Smooth muscle cell (in vitro differentiated cells): Measurements from ENCODE around the gene SCARF2. TPM values are rescaled to one million over a fixed set of nuclear protein-coding genes. Genes with fewer than 3 reads are reported as not detected.

Experiments
- DNase-seq: peaks from one replicate; lab custom pipeline; 2025; ENCODE audit not compliant: unreplicated experiment; lab: John Stamatoyannopoulos, UW
- H2AFZ ChIP-seq: fragments of 200-600 bp; sonication (generic); 2 replicates; pipeline ENCODE4 v1.6.0; 2016; ENCODE audit warnings: antibody characterized with exemption, low read depth, mild to moderate bottlenecking
- H3F3A ChIP-seq: fragments of 200-600 bp; sonication (generic); 2 replicates; pipeline ENCODE4 v1.6.0; 2017; ENCODE audit warnings: antibody characterized with exemption, low read depth
- H3K27ac ChIP-seq: fragments of 200-600 bp; sonication (generic); 2 replicates; pipeline ENCODE4 v1.5.1; 2016; ENCODE audit warnings: low read depth, mild to moderate bottlenecking
- H3K27me3 ChIP-seq: fragments of 200-600 bp; sonication (generic); 2 replicates; pipeline ENCODE4 v1.6.1; 2016; ENCODE audit warnings: low read depth, mild to moderate bottlenecking
- H3K36me3 ChIP-seq: fragments of 200-600 bp; sonication (generic); 2 replicates; pipeline ENCODE4 v1.5.1; 2016; ENCODE audit warnings: low read depth
- H3K4me1 ChIP-seq: fragments of 200-600 bp; sonication (generic); 2 replicates; pipeline ENCODE4 v1.5.1; 2016; ENCODE audit warnings: low read depth
- H3K4me2 ChIP-seq: fragments of 200-600 bp; sonication (generic); 2 replicates; pipeline ENCODE4 v1.6.0; 2016; ENCODE audit warnings: mild to moderate bottlenecking
- H3K4me3 ChIP-seq: fragments of 200-600 bp; sonication (generic); 2 replicates; pipeline ENCODE4 v1.5.1; 2016; ENCODE audit warnings: mild to moderate bottlenecking
- H3K79me2 ChIP-seq: fragments of 200-600 bp; sonication (generic); 2 replicates; pipeline ENCODE4 v1.6.0; 2016; ENCODE audit warnings: low read depth, mild to moderate bottlenecking
- H3K9ac ChIP-seq: fragments of 200-600 bp; sonication (generic); 2 replicates; pipeline ENCODE4 v1.6.0; 2016; ENCODE audit warnings: low read depth
- H3K9me3 ChIP-seq: fragments of 200-600 bp; sonication (generic); replicated peaks from 2 replicates; pipeline ENCODE4 v1.5.1; 2016; ENCODE audit warnings: low read depth
- H4K20me1 ChIP-seq: fragments of 200-600 bp; sonication (generic); 2 replicates; pipeline ENCODE4 v1.6.0; 2016; ENCODE audit warnings: low read depth
- WGBS: methylation state at CpG from one replicate; pipeline ENCODE4 v1.1.7; 2016; ENCODE audit warnings: low lambda C conversion rate; 5-methylcytosine and 5-hydroxymethylcytosine counted together
- polyA plus RNA-seq: library from polyadenylated mRNA; unstranded; fragments of >200 nt; fragmentation: Nextera tagmentation; extraction: Ambion mirVana; gene quantifications from 2 replicates; pipeline ENCODE4 v1.2.1, GENCODE V29; 2016
- total RNA-seq: library from RNA; depleted of rRNA; stranded (reverse); fragments of >200 nt; gene quantifications from 2 replicates; pipeline ENCODE4 v1.2.3, GENCODE V29; 2014
- TF ChIP-seq, protein P1 (sequence below): fragments of 200-600 bp; sonication (generic); IDR thresholded peaks from 2 replicates; pipeline ENCODE4 v1.5.1; 2017; ENCODE audit warnings: borderline replicate concordance, mild to moderate bottlenecking, antibody characterized with exemption; ENCODE audit not compliant: insufficient read depth, poor library complexity, severe bottlenecking

The SCARF2 gene, protein sequence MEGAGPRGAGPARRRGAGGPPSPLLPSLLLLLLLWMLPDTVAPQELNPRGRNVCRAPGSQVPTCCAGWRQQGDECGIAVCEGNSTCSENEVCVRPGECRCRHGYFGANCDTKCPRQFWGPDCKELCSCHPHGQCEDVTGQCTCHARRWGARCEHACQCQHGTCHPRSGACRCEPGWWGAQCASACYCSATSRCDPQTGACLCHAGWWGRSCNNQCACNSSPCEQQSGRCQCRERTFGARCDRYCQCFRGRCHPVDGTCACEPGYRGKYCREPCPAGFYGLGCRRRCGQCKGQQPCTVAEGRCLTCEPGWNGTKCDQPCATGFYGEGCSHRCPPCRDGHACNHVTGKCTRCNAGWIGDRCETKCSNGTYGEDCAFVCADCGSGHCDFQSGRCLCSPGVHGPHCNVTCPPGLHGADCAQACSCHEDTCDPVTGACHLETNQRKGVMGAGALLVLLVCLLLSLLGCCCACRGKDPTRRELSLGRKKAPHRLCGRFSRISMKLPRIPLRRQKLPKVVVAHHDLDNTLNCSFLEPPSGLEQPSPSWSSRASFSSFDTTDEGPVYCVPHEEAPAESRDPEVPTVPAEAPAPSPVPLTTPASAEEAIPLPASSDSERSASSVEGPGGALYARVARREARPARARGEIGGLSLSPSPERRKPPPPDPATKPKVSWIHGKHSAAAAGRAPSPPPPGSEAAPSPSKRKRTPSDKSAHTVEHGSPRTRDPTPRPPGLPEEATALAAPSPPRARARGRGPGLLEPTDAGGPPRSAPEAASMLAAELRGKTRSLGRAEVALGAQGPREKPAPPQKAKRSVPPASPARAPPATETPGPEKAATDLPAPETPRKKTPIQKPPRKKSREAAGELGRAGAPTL
- total RNA-seq: 30.9 and 32.8 TPM in 2 replicates
- polyA plus RNA-seq: 70.9 and 89.8 TPM in 2 replicates

DNA sequence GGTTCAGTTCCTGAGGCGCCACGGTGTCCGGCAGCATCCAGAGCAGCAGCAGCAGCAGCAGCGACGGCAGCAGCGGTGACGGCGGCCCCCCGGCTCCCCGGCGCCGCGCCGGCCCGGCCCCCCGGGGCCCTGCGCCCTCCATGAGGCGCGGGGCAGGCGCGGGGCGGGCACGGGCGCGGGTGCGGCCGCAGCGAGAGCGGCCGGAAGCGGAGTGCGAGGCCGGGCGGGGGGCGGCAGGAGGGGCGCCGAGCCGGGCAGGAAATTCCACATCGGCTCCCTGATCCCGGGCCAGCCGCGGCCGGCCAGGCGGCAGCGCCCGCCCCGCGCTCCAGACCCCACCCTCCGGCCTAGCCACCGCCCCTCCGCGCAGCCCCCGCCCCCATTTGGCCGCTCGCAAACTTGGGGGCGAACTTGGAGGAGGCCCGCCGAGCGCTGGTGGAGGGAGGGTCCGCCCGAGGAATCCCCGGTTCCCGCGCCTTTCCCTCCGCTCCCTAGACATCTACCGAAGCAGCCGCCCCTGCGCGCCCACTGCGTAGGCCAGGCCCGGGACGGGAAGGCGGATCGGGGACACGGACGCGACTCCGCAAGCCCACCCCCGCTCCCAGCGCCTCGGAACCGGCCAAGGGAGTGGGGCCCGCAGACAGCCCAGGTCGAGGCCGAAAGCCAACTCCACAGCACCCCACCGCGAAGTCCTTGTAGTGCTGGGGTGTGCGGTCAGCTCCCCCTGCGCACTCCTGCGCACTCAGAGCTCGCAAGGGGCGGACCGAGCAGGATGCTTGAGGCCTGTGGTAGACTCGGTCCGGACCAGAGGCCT, at the start of gene SCARF2:
SCARF2 (minus strand) TSS at position 213 of the 814 bp plus-strand sequence; CDS start at position 142, 71 bp downstream.
- Histone ChIP-seq H3K27ac (peak within 1 kb of the TSS; percentile 57), H3K36me3 (no peaks in the 10 kb centered on the region), H3K4me2 (peak within 1 kb of the TSS; percentile 100), H3K9me3 (no peaks in the 10 kb centered on the region), H4K20me1 (peaks cover 37% of the 10 kb centered on the region), H3K79me2 (peaks cover 39% of the 10 kb centered on the region), H3F3A (peaks cover 10% of the 10 kb centered on the region), H3K4me1 (peaks cover 12% of the 10 kb centered on the region), H3K9ac (peak within 1 kb of the TSS; percentile 83), H2AFZ (no peak within 1 kb of the TSS), H3K27me3 (no peaks in the 10 kb centered on the region), H3K4me3 (peak within 1 kb of the TSS; percentile 67)
- 1% methylated on average over 45 of the region's 95 CpGs for WGBS
- DNase-seq: peak; percentile 44
- TF ChIP-seq, protein P1, sequence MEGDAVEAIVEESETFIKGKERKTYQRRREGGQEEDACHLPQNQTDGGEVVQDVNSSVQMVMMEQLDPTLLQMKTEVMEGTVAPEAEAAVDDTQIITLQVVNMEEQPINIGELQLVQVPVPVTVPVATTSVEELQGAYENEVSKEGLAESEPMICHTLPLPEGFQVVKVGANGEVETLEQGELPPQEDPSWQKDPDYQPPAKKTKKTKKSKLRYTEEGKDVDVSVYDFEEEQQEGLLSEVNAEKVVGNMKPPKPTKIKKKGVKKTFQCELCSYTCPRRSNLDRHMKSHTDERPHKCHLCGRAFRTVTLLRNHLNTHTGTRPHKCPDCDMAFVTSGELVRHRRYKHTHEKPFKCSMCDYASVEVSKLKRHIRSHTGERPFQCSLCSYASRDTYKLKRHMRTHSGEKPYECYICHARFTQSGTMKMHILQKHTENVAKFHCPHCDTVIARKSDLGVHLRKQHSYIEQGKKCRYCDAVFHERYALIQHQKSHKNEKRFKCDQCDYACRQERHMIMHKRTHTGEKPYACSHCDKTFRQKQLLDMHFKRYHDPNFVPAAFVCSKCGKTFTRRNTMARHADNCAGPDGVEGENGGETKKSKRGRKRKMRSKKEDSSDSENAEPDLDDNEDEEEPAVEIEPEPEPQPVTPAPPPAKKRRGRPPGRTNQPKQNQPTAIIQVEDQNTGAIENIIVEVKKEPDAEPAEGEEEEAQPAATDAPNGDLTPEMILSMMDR: no peak

DNA sequence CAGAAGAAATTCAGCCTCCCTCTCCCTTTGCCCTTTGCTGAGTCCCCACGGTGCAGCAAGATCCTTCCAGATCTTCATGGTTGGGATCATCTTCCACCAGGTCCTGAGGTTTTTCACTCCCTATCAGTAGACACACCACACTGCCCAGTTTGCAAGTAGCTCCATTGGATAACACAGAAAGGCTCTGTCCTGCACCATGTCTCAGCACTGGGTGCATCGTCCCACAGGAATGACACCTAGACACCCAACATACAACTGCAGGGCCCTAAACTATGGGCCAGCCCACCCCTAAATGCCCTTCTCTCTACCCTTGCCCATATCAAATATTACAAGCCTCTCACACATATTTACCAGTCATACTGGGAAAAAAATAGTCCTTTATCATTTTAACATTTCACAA, 48.6 kb upstream of the SCARF2 start:
- H3K9ac ChIP-seq: no peak overlapping the region
- DNase-seq: no peak
- WGBS: 89% methylated on average over 2 of the region's 2 CpGs
- H3K27ac ChIP-seq: no peak overlapping the region
- peaks cover 34% of the 10 kb centered on the region for H3K79me2 ChIP-seq
- no peak overlapping the region for H3K4me3 ChIP-seq
- H3K36me3 ChIP-seq: no peaks in the 10 kb centered on the region
- H3K4me1 ChIP-seq: no peaks in the 10 kb centered on the region
- no peaks in the 10 kb centered on the region for H3K27me3 ChIP-seq
- no peaks in the 10 kb centered on the region for H3F3A ChIP-seq
- TF ChIP-seq, protein P1: no peak
- no peak overlapping the region for H3K4me2 ChIP-seq
- no peak overlapping the region for H2AFZ ChIP-seq
- no peaks in the 10 kb centered on the region for H3K9me3 ChIP-seq
- peaks cover 56% of the 10 kb centered on the region for H4K20me1 ChIP-seq

DNA sequence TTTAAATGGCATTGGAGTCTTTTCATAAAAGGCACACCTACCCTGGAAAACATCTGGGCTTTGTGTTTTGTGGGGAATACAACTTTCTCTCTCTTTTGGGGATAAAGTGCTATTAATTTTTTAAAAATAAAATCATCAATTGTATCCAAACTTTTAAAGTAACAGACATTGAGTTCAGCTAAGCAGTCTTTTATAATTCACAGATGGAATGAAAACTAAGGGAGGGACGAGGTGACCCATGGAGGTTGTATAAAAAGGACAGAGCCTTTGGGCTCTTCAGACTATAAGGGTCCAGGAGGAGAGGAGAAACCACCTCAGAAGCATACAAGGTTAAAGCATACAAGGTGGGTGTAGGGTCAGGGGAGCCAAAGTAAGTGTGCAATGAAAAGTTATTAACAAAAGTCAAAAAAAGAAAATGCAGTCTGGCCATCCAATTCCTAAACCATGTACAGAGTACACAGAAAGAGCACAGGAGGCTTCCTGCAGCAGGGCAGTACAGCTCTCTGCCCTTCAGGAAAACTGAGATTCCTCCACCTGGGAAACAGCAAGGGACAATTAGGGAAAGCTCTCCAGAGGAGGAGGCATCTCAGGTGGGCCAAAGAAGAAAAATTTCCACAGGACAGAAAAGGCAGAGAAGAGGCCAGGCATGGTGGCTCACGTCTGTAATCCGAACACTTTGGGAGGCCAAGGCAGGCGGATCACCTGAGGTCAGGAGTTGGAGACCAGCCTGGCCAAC, 47.5 kb upstream of the SCARF2 start:
- H3K9me3 ChIP-seq: no peaks in the 10 kb centered on the region
- no peaks in the 10 kb centered on the region for H3K4me1 ChIP-seq
- no peak overlapping the region for H3K4me2 ChIP-seq
- H4K20me1 ChIP-seq: peaks cover 45% of the 10 kb centered on the region
- H3K36me3 ChIP-seq: no peaks in the 10 kb centered on the region
- DNase-seq: no peak
- no peak overlapping the region for H3K4me3 ChIP-seq
- H3K27ac ChIP-seq: no peak overlapping the region
- H2AFZ ChIP-seq: no peak overlapping the region
- H3K79me2 ChIP-seq: peaks cover 23% of the 10 kb centered on the region
- 100% methylated on average over 4 of the region's 4 CpGs for WGBS
- no peaks in the 10 kb centered on the region for H3K27me3 ChIP-seq
- TF ChIP-seq, protein P1: no peak
- no peak overlapping the region for H3K9ac ChIP-seq
- H3F3A ChIP-seq: no peaks in the 10 kb centered on the region
